AG04449 (cell line): ENCODE data around the gene GOLGA8B.
"Not testable (repeated sequence)": the region's sequence is repeated elsewhere in the genome, so short reads cannot be mapped to it uniquely, and the experiment has no call there.

Experiments used
- CTCF ChIA-PET: fragments of 350-600 bp; formaldehyde crosslinking; extraction: SDS; loops from one replicate; lab custom pipeline; 2021; ENCODE audit warnings: antibody characterized with exemption; lab: Yijun Ruan, JAX
- POLR2A ChIA-PET: fragments of 400-600, 350-600 bp; formaldehyde crosslinking; extraction: SDS; loops from one replicate; lab custom pipeline; 2020; ENCODE audit warnings: antibody characterized with exemption, inconsistent platforms; lab: Yijun Ruan, JAX
- DNase-seq: peaks from one replicate; pipeline ENCODE4 v3.0.0-alpha.2; 2010; ENCODE audit warnings: low read depth, low spot score
- H3K4me3 ChIP-seq: 2 replicates; pipeline ENCODE4 v1.5.1; 2011; ENCODE audit warnings: low read depth, mild to moderate bottlenecking, control low read depth, low read length

GOLGA8B gene

GRCh38 chr15:34554716-34555115 lies 28.7 kb downstream of the GOLGA8B start:
- H3K4me3 ChIP-seq, CTCF ChIA-PET, POLR2A ChIA-PET, DNase-seq: not testable (repeated sequence)

DNA sequence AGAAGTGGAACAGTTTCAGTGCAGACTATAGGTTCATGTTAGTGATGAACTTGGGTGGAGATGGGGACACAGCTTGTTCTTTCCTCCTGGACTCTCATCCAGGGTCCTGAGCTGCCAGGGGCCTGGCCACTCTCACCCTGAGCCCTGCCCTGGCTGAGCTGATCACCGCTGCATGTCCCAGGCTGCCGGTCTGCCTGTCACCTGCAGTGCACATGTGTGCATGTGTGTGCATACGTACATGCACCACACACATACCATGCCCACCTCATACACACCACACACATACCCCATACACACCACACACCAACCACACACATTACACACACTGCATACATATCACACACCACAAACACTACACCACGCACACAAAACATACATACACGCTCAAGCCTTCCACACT lies 29.3 kb downstream of the GOLGA8B start:
- POLR2A ChIA-PET, CTCF ChIA-PET, DNase-seq, H3K4me3 ChIP-seq: not testable (repeated sequence)

DNA sequence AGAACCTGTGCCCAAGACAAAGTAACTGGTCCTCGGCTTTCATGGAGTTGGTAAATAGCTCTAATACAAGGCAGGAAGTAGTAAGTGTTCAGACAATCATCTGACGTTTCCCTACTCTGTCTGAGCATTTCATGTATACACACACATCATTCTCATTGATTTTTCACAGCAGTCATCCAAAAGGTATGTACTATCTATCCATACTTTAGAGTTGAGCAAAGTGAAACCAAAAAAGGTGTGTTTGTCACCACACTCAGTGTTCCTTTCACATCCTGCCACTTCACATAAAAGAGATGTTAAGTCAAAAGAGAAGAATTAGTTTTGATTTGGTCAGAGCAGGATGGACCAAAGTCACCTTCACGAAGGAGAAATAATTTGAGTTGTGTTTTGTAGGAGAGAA lies 33.3 kb downstream of the GOLGA8B start:
- DNase-seq, POLR2A ChIA-PET, H3K4me3 ChIP-seq, CTCF ChIA-PET: not testable (repeated sequence)

- POLR2A ChIA-PET, DNase-seq, CTCF ChIA-PET, H3K4me3 ChIP-seq: not testable (repeated sequence)
Observed at GRCh38 chr15:34549381-34549809, 34.1 kb downstream of the GOLGA8B start.

DNA sequence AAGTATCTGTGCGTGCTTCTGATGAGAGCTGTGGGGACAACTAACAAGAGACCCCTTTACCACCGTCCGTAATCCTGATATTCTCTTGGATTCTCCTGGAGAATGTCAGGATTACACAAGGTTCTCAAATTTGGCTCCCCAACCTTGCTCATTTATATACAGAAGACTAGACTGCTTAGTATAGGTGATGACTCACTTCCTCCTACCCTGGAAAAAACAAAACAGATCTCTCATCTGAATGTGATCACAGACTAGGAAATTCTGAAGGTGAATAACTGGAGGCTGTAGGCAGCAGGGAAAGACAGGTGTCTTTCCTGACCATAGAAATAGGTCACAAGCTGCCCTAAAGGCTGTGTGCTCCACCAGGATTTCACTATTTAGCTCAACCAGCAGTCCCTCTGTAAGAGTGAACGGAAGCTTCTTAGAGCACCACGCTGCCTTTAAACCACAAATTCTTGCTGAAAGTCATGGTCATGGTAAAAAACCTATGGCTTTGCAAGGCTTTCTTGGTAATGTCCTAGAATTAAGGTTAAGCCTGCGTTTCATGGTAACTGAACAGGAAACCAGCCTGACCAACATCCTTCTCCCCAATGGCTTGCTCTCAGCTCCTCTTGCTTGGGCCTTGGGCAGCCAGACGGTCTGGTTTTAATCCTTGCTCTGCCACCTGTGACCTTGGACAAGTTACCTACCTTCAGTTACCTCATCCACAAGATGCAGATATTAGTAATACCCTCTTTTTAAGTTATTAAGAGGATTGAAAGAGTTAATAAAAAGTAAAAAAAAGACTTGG lies 39.4 kb downstream of the GOLGA8B start:
- DNase-seq, CTCF ChIA-PET, H3K4me3 ChIP-seq, POLR2A ChIA-PET: not testable (repeated sequence)

DNA sequence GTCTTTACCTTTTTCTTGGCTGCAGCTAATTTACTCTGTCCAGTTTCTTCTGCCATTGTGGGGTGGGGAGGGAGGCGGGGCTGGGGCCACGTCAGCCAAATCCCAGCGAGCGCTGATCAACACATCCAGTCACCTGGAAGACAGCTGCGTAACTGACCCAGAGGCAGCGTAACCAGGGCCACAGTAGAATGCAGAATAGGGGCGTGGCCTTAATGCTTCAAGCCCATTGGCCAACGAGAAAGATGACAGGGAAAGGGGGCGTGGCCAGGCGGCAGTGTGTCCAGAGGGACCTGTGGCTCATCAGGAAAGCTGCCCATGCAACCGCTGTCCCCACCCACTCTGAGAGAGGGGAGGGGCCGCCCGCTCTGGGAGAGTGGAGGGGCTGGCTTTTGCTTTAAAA lies 47.6 kb downstream of the GOLGA8B start:
- CTCF ChIA-PET, POLR2A ChIA-PET, DNase-seq, H3K4me3 ChIP-seq: not testable (repeated sequence)
